ENCODE measurements around the gene MAP2K7.
"Not testable (repeated sequence)": the region's sequence is repeated elsewhere in the genome, so short reads cannot be mapped to it uniquely, and the experiment has no call there.

MAP2K7 gene

DNA sequence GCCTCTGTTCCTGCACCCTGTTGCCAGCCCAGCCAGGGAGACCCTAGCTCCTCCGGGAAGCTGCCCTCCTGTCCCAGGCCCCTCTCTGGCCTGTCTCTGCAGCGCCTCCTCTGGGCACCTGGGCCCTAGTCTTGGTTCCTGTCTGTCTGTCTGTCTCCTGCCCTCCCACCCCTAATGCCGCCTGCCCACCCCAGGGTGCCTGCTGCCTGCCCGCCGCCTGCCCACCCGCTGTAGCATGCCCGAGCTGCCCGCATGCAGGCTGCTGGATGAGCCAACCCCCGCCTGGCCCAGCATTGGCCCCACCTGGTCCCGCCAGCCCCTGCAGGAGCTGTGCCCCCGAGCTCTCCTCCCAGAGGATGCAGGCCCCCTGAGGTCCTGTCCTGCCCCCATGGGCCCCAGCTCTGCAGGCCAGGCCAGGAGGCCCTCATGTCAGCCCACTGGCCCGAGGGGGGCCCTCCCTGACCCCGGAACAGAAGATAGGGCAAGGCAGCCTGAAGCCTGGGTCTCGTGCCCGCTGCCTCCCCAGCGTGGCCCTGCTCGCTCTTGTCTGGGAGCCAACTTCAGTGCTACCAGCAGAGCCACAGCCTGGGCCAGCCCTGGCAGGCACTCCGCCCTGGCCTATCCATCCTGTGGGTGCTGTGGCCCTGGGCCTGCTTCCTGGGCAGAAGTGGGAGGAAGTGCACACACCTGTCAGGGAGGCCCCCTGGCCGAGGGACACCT lies 5.2 kb downstream of the MAP2K7 start:
- no peak for DNase-seq

DNA sequence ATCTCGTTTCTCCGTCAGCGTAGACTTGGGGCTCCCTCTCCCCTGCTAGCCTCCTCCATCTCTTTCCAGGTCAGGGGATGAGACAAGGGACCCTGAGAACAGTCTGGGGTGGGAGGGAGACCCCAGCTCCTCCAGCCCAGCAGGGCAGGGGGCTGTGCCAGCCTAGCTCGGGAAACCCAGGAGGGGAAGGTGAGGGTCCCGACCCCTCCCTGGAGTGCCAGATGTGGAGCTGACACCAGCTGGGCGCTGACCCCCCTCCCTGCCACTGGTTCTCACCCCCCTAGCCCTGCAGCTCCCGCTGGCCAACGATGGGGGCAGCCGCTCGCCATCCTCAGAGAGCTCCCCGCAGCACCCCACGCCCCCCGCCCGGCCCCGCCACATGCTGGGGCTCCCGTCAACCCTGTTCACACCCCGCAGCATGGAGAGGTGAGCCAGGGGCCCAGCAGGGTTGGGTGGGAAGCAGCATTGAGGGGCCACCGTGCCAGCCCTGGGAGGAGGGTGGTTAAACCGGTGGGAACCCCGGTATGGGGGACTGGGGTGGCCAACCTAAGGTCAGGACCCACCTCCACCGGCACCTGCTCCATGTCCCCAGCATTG lies 5.9 kb downstream of the MAP2K7 start:
- DNase-seq: no peak

DNA sequence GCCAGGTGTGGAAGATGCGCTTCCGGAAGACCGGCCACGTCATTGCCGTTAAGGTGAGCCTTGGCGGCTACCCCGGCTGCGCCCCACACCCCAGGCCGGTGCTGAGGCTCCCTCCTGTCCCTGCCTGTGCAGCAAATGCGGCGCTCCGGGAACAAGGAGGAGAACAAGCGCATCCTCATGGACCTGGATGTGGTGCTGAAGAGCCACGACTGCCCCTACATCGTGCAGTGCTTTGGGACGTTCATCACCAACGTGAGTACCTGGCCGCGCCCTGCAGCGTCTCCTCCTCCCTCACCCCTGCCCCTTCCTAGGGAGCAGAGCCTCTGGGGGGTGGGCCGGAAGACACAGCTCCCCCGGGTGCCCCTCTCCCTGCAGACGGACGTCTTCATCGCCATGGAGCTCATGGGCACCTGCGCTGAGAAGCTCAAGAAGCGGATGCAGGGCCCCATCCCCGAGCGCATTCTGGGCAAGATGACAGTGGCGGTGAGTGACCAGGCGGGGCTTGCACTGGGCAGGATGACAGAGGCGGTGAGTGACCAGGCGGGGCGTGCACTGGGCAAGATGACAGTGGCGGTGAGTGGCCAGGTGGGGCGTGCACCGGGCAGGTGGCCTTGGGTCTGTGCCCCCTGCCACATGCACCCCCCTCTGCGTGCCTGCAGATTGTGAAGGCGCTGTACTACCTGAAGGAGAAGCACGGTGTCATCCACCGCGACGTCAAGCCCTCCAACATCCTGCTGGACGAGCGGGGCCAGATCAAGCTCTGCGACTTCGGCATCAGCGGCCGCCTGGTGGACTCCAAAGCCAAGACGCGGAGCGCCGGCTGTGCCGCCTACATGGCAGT lies 6.9 kb downstream of the MAP2K7 start:
- no peak for DNase-seq

DNA sequence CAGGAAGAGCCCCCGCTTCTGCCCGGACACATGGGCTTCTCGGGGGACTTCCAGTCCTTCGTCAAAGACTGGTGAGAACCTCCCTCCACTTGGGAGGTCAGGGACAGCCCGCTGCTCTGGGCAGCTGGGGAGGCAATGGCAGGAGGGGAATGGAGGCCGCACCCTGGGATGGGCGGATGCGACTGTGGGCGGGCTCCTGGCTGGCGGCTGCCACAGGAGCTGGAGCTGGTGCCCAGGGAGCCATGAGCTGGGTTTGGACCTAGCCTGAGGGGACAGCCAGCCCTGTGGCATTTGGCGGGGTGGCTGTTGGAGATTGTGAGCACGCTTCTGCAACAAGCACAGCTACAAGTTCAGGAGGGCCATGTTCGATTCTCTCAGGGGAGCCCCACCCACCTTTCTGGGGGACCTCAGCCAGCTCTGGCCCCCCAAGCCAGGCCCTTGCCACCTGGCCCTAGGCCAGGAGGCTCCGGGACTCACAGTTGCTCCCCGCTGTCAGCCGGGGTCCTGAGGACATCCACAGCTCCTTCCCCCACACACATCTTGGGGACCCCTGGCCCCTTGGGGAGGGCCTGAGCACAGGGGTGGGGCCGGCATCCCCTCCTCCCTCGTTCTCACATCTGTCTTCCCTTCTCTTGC lies 7.9 kb downstream of the MAP2K7 start:
- no peak for DNase-seq

DNA sequence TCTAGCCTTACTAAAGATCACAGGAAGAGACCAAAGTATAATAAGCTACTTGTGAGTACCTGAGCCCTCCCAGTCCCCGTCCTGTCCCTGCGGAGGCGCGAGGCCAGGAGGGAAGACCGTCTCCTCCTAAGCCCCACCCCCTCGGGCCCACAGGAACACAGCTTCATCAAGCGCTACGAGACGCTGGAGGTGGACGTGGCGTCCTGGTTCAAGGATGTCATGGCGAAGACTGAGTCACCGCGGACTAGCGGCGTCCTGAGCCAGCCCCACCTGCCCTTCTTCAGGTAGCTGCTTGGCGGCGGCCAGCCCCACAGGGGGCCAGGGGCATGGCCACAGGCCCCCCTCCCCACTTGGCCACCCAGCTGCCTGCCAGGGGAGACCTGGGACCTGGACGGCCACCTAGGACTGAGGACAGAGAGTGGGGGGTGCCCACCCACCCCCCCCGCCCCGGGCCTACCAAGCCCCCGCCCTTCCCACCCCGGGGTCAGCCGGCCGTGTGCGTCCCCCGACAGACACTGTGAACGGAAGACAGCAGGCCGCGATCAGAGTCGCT lies 8.5 kb downstream of the MAP2K7 start:
- no peak for DNase-seq

DNA sequence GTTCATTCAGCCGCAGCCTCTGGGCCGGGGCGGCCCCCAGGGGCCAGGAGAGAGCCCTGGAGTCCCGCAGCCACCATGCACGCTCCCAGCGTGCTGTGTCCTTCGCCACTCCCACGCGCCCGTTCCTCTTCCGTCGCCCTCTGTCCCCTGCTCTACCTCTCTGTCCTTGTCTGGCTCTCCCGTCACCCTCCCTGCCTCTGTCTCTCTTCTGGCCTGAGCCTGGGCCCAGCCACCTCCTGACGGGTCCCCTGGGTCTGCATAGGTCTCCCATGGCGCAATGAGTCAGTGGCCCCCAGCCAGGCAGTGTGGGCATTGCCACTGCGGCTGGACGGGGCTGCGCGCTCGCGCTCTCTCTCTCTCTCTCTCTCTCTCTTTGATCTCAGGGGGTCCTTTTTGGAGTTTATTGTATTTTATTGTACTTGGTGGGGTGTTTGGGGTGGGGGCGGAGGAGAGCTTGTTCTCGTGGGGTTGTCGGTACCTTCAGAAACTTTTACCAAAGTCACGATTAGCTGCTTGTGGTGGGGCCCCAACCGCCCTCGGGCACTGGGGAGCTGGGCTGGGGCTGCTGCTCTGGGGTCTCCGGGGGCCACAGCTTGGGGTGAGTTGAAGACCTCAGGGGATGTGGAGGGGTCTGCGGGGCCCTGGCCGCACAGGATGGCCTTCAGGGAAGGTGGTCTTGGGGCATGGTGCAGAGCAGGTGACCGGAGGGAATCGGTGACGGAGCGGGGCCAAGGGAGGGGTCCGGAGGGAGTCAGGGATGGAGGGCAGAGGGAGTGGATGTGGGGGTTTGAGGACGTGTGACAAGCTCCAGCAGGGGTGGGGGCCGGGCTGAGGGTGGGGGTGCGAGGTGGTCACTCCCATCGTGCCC lies 9.3 kb downstream of the MAP2K7 start:
- no peak for DNase-seq

DNA sequence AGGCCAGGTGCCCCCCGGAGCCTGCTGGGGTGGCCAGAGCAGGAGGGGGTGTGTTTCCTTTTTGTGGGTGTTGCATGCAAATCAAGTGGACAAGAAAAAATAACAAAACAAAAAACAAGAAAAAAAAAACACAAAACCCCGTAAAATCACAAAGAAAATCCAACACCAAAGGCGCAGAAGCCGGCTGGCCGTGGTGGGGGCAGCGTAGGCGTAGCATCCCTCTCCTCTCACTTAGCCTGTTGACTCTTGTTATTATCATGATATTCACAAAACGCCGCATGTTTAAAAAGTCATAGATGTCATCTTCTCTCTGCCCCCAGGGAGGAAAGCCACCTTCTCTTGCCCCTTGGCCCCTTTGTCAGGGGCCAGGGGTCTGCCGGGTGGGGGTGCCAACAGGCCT lies 10.0 kb downstream of the MAP2K7 start:
- no peak for DNase-seq

DNA sequence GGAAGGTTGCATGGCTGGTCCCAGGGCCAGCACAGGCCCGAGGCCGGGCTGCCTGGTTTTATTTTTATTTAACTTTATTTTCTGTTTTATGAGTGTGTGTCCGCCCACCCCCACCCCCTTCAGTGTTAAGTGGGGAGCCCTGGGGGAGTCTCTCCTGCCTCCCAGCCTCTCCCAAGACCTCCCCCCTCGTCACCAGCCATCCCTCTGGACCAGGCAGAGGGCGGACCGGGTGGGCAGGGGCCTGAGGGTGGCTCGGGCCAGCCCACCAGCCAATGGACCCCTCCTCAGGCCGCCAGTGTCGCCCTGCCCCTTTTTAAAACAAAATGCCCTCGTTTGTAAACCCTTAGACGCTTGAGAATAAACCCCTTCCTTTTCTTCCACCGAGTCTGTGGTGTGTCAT lies 10.4 kb downstream of the MAP2K7 start:
- DNase-seq: no peak

DNA sequence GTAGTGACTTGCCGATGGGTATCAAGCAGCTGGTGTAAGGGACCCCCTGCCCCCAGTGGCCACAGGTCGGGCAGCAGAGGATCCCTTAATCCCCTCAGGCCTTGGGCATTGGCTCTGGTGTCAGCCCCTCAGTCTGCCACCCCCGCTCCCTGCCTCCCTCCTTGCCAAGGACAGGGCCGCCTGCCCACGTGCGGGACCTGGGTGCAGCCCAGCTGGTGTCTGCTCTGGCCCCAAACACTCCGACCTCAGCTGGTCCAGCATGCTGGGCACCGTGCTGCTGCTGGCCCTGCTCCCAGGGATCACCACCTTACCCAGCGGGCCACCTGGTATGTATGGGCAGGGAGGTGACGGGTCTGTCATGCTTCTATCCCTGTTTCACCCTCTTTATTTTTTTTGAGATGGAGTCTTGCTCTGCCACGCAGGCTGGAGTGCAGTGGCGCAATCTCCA lies 10.9 kb downstream of the MAP2K7 start, which contains the start of gene TGFBR3L:
TSS of gene TGFBR3L (plus strand) at position 233 of the 448 bp plus-strand sequence.
- DNase-seq: no peak

DNA sequence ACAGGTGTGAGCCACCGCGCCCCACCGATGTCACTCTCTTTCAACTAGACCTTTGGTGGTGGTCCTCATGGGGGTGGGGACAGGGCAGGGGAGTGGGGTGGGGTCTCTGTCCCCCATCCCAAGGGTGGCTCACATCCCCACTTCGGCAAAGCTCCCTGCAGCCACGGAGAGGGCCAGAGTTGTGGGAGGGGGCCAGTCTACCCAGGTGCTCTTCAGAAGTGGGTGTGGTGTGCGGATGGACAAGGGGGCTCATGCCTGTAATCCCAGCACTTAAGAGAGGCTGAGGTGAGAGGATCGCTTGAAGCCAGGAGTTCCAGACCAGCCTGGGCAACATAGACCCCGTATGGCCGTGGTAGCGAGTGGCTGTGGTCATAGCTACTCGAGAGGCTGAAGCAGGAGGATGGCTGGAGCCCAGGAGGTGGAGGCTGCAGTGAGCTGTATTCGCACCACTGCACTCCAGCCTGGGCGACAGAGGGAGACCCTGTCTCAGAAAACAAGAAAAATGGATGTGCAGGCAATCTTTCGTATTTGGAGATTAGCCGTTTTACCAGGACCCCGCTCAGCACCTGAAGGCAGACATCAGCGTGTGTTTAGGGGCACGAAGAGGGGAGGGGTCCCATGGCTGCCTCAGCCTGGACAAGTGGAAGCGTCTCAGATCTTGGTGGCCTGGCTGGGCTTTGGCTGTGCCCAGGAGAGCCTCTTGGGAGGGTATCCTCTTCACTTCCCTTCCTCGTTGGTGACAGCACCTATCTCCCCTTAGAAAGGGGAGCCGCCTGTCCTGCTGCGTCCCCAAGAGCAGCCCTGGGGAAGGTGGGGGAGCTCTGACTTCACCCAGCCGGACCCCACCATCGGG lies 11.8 kb downstream of the MAP2K7 start:
- no peak for DNase-seq

DNA sequence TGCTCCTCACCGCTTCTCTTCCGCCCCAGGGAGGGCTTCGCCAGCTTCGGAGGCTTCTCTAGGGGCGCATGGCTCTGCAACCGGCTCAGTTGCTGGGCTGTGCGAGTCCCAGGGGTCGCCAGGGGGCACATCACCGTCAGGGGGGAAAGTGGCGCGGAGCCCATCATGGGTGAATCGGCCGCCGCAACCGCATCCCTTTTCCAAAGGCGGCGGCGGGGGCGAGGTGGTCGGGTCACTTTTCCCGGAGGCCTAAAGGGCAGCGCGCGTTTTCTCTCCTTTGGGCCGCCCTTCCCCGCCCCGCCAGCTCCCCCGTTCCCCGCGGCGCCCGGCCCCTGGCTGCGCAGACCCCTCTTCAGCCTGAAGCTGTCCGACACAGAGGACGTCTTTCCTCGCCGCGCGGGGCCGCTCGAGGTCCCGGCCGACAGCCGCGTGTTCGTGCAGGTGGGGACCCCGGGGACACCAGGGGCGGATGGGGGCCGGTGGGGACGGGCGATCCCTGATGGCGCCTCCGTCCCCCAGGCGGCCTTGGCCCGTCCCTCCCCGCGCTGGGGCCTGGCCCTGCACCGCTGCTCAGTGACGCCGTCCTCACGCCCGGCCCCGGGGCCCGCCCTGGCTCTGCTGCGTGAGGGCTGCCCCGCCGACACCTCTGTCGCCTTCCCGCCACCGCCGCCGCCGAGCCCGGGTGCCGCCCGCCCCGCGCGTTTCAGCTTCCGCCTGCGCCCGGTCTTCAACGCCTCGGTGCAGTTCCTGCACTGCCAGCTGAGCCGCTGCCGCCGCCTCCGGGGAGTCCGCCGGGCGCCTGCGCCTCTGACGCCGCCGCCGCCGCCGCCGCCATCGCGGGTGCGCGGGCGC lies 12.7 kb downstream of the MAP2K7 start:
- no peak for DNase-seq

DNA sequence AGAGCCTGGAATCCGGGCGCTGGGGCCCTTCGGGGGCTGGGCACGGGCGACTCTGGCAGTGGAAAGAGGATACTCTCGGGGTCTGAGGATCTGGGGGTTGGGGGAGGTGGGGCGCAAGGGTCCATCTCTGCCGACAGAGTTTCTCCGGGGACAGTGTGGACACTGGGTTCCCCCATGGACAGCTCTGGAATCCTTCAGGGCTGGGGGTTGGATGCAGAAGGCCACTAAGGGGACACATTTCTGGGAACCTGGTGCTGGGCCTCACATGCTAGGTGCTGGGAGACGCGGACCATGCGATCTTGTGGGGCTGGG lies 13.2 kb downstream of the MAP2K7 start:
- no peak for DNase-seq

DNA sequence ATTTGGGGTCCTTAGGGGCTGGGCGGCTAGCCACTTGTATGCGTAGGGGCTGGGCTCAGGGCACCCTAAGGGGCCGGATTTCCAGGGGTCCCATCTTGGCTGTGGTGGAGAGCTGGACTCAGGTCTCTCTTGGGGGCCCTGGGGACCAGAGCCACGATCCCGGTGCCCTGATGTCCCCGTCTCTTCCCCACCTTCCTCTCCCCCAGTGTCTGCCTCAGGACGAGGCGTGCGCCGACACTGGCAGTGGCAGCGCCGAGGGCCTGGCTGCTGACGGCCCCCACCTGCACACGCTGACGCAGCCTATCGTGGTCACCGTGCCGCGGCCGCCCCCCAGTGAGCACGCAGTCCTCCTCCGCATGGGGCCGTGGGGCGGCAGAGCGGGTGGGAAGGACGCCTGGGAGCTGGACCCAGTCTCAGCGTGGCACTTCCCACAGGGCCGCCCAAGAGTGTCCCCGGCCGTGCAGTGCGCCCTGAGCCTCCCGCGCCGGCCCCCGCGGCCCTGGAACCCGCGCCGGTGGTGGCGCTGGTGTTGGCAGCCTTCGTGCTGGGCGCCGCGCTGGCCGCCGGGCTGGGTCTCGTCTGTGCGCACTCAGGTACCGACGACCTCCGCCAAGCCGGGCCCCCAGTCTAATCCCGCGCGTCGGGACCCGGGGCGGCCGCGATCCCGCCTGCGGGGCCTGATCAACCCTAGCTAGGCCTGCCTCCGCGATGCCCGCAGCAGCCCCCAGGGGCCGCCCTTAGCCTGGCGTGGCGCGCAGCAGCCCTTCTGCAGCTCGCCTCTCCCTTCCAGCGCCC lies 13.8 kb downstream of the MAP2K7 start:
- no peak for DNase-seq

DNA sequence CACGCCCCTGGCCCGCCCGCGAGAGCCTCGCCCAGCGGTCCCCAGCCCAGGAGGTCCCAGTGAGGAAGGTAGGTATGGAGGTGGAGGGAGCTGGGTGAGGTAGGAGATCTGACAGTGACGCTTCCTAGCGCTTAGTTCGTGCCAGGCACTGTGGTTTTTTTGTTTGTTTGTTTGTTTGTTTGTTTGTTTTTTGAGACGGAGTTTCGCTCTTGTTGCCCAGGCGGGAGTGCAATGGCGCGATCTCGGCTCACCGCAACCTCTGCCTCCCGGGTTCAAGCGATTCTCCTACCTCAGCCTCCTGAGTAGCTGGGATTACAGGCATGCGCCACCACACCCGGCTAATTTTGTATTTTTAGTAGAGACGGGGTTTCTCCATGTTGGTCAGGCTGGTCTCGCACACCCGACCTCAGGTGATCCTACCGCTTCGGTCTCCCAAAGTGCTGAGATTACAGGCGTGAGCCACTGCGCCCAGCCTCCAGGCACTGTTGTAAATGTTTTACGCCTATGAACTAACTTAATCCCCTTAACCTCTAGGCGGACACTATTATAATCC lies 14.5 kb downstream of the MAP2K7 start:
- not testable (repeated sequence) for DNase-seq

DNA sequence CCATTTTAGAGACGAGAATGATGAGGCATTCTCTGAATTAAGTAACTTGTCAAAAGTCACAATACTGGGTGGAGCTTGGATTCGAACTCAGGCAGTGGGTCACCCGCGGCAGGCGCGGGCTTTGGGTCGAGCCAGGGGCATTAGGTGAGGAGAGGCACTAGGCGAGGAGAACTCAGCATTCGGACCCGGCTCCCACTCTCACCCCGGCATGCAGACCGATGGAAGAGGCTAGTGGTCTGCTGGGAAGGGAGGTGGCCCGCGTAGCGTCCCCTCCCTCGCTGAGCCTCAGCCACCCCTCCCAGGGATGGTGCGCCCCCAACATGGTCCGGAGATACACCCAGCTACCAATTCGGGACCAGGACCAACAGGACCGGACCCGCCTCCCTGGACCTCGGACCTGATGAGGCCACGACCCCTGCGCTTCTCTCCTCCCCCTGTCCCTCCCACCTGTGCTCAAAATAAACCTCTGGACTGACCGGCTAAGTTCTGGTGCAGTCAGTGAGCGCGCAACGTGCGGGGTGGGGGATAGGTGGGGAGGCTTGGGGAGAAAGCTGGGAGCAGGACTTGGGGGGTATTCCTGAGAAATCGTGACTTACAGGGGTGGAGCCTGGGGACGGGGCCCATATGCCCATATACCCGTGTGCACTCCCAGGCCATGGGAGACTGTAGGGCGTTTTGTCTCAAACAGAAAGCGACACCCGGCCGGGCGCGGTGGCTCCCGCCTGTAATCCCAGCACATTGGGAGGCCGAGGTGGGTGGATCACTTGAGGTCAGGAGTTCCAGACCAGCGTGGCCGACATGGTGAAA lies 15.1 kb downstream of the MAP2K7 start:
- no peak for DNase-seq

DNA sequence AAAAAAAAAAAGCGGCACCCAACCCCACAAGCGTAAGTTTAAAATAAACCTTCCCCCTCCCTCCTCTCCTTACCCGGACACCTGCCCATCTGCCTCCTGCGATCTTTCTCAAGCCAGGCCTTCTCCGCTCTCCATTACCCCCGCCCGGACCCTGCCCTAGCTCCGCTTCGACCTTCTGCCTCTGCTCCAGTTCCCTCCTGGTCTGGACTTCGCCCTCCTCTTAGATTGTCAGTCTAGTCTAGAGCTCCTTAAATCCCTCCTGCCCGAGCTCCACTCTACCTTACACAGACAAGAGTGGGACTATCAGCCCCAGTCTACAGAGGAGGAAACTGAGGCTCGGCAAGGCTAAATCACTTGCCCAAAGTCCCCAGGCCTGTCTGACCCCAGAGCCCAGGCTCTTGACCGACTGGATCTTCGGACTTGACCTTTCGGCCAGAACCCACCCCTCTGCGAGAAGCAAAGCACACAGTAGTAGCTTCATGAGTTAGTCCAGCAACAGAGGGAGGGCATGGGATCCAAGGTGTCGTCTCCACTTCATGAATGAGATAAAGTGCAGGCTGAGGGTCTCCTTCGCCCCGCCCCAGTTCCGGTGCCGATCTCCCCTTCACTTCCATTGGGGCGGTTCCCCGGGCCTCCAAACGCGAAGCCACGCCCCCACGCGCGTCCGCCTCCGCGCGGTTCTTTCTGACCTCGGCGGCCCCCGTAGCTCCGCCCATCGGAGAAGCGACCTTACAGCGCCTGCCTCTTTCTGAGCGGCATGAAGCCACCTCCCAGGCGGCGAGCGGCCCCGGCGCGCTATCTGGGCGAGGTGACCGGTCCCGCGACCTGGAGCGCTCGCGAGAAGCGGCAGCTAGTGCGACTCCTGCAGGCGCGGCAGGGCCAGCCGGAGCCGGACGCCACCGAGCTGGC lies 16.2 kb downstream of the MAP2K7 start, which contains the start of gene SNAPC2:
TSS of gene SNAPC2 (plus strand) at position 729 of the 909 bp plus-strand sequence. CDS start at position 758, 29 bp downstream.
- DNase-seq: peak; percentile 81
